Right atrium auricular region (tissue), 2 donors: Measurements from ENCODE around the gene TMEM129. TPM values are rescaled to one million over a fixed set of nuclear protein-coding genes. Genes with fewer than 3 reads are reported as not detected.
A peak's percentile ranks its signal among the peaks of the same experiment; 100 is the strongest.

Experiments used
- DNase-seq: peaks from one replicate; pipeline ENCODE4 v3.0.0-alpha.2; 2019; ENCODE audit warnings: low spot score
- H3K27ac ChIP-seq, 2 donors: fragments of 200-600 bp; sonication (generic); 1 replicate in 1 of 2; 2 replicates in 1 of 2; pipeline ENCODE4 v1.5.1; 2016 to 2019
- H3K27me3 ChIP-seq, 2 donors: fragments of 200-600 bp; sonication (generic); one replicate each; pipeline versions ENCODE4 v1.5.1 to v1.6.0; 2017 to 2019
- H3K36me3 ChIP-seq: fragments of 200-600 bp; sonication (generic); one replicate; pipeline ENCODE4 v1.5.1; 2016
- H3K4me1 ChIP-seq, 2 donors: fragments of 200-600 bp; sonication (generic); one replicate each; pipeline versions ENCODE4 v1.5.1 to v1.6.0; 2017 to 2019
- H3K4me3 ChIP-seq, 2 donors: fragments of 200-600 bp; sonication (generic); 1 replicate in 1 of 2; 2 replicates in 1 of 2; pipeline ENCODE4 v1.5.1; 2017 to 2019; ENCODE audit warnings: mild to moderate bottlenecking in 1 of 2, moderate library complexity in 1 of 2
- H3K9me3 ChIP-seq, 2 donors: fragments of 200-600 bp; sonication (generic); one replicate each; pipeline ENCODE4 v1.5.1; 2019
- total RNA-seq, 2 donors: library from RNA; depleted of rRNA; stranded (reverse); fragments of >200 nt; gene quantifications; one replicate each; pipeline ENCODE4 v1.1.0, GENCODE V29; 2016
- TF ChIP-seq, protein P1 (sequence below), 2 donors: fragments of 200-600 bp; sonication (generic); IDR thresholded peaks; one replicate each; pipeline ENCODE4 v1.5.1; 2019; ENCODE audit warnings: antibody characterized with exemption in 2 of 2

Gene TMEM129
- total RNA-seq, 2 donors from 2014 or later, result 59.0 to 75.4 TPM

DNA sequence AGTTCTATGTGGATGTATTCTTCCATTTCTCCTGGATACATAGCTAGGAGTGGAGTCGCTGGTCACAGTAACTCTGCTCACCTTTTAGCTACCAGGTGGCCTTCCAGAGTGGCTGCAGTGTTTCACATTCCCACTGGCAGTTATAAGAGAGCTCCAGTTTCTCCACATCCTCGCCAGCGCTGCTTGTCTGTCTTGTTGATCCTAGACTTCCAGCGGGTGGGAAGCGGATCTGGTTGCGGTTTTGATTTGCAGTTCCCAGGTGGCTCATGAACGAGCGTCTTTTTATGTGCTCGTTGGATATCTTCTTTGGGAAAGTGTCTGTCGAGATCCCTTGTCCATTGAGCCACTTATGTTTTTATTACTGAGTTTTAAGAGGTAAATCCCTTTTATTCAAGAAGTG, 11.8 kb upstream of the TMEM129 start:
- H3K36me3 ChIP-seq, result peaks cover 14% of the 10 kb centered on the region
- TF ChIP-seq, protein P1, sequence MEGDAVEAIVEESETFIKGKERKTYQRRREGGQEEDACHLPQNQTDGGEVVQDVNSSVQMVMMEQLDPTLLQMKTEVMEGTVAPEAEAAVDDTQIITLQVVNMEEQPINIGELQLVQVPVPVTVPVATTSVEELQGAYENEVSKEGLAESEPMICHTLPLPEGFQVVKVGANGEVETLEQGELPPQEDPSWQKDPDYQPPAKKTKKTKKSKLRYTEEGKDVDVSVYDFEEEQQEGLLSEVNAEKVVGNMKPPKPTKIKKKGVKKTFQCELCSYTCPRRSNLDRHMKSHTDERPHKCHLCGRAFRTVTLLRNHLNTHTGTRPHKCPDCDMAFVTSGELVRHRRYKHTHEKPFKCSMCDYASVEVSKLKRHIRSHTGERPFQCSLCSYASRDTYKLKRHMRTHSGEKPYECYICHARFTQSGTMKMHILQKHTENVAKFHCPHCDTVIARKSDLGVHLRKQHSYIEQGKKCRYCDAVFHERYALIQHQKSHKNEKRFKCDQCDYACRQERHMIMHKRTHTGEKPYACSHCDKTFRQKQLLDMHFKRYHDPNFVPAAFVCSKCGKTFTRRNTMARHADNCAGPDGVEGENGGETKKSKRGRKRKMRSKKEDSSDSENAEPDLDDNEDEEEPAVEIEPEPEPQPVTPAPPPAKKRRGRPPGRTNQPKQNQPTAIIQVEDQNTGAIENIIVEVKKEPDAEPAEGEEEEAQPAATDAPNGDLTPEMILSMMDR (IDR thresholded peaks at IDR 0.05), result no peak

DNA sequence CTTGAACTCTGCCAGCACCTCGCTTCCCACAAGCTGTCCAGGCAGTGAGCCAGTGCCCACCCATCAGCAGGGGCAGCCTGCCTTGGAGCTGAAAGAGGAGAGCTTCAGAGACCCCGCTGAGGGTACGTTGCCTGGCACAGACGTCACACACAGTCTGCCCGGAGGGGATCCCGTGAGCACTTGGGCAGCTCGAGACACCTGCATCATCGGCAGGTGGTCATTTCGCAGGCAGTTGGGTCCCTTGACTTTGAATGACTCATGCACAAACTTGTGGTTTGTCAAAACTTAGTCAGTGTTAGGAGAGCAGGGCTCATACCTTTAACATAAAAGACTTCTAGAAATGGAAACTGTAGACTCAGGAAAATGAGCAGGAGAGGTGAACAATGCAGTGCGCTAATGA, 10.1 kb upstream of the TMEM129 start:
- DNase-seq, result no peak
- peaks cover 6% of the 10 kb centered on the region for H3K36me3 ChIP-seq
- TF ChIP-seq, protein P1 (IDR thresholded peaks at IDR 0.05), result no peak

More for the DNA sequence above, 11.8 kb upstream of the TMEM129 start:
- Histone ChIP-seq H3K27ac (no peak overlapping the region), H3K9me3 (peaks cover 0 to under 1% of the 10 kb centered on the region in 2 donors), H3K4me1 (peaks cover 0 to 19% of the 10 kb centered on the region in 2 donors), H3K4me3 (no peak overlapping the region), H3K27me3 (no peaks in the 10 kb centered on the region)
- DNase-seq, result no peak

DNA sequence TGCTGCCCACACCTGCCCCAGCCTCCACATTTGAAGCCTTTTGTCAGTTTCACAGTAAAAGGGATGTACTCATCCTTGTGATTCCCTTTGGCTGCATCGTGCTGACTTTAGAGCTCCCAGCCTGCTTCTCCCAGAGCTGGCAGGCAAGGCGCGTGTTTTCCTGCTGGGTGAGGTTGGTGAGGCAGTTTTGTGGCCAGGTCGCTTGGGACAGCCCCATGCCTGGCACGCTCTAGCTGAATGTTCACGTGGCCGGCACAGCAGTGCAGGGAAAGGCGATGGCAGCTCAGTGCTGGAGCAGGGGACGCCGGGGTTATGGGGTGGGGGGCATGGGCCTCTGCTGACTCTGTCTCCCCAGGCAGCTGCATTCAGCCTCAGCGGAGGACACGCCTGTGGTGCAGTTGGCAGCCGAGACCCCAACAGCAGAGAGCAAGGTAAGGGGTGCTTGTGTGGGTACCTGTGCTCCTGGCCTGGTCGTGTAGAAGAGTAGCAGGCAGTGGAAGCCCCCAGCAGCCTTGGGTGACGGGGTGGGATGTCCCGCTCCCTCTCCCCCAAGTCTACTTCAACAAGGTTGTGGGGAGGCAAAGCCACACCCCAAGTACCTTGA, 9.5 kb upstream of the TMEM129 start:
- Histone ChIP-seq H3K9me3 (no peaks in the 10 kb centered on the region), H3K4me3 (no peak overlapping the region), H3K4me1 (peaks cover 0 to 39% of the 10 kb centered on the region in 2 donors), H3K27me3 (no peaks in the 10 kb centered on the region), H3K36me3 (peaks cover 6% of the 10 kb centered on the region), H3K27ac (no peak overlapping the region)
- TF ChIP-seq, protein P1 (IDR thresholded peaks at IDR 0.05), result no peak
- DNase-seq, result no peak

More for the DNA sequence above, 10.1 kb upstream of the TMEM129 start:
- Histone ChIP-seq H3K4me3 (no peak overlapping the region), H3K9me3 (no peaks in the 10 kb centered on the region), H3K4me1 (peaks cover 0 to 35% of the 10 kb centered on the region in 2 donors), H3K27me3 (no peaks in the 10 kb centered on the region), H3K27ac (no peak overlapping the region)

DNA sequence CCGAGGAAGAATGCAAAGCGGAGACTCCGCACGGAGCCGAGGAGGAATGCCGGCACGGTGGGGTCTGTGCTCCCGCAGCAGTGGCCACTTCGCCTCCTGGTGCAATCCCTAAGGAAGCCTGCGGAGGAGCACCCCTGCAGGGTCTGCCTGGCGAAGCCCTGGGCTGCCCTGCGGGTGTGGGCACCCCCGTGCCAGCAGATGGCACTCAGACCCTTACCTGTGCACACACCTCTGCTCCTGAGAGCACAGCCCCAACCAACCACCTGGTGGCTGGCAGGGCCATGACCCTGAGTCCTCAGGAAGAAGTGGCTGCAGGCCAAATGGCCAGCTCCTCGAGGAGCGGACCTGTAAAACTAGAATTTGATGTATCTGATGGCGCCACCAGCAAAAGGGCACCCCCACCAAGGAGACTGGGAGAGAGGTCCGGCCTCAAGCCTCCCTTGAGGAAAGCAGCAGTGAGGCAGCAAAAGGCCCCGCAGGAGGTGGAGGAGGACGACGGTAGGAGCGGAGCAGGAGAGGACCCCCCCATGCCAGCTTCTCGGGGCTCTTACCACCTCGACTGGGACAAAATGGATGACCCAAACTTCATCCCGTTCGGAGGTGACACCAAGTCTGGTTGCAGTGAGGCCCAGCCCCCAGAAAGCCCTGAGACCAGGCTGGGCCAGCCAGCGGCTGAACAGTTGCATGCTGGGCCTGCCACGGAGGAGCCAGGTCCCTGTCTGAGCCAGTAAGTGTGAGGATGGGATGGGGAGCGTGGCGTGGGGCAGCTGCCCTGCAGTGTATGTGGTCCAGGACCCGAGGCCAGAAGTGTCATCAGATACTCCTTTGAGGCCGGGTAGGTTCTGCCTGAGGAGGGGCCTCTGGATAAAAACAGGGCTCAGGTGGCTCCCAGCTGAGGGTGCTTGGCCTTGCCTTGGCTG, 7.2 kb upstream of the TMEM129 start:
- peaks cover 6% of the 10 kb centered on the region for H3K36me3 ChIP-seq
- no peaks in the 10 kb centered on the region for H3K9me3 ChIP-seq
- TF ChIP-seq, protein P1 (IDR thresholded peaks at IDR 0.05), result no peak
- no peak for DNase-seq
- H3K27ac ChIP-seq, result peak overlapping the region; percentile 34 to 62
- H3K27me3 ChIP-seq, result no peaks in the 10 kb centered on the region
- peaks cover 0 to 39% of the 10 kb centered on the region in 2 donors for H3K4me1 ChIP-seq
- H3K4me3 ChIP-seq, result peak overlapping the region in 1 of 2 donors; percentile 27

DNA sequence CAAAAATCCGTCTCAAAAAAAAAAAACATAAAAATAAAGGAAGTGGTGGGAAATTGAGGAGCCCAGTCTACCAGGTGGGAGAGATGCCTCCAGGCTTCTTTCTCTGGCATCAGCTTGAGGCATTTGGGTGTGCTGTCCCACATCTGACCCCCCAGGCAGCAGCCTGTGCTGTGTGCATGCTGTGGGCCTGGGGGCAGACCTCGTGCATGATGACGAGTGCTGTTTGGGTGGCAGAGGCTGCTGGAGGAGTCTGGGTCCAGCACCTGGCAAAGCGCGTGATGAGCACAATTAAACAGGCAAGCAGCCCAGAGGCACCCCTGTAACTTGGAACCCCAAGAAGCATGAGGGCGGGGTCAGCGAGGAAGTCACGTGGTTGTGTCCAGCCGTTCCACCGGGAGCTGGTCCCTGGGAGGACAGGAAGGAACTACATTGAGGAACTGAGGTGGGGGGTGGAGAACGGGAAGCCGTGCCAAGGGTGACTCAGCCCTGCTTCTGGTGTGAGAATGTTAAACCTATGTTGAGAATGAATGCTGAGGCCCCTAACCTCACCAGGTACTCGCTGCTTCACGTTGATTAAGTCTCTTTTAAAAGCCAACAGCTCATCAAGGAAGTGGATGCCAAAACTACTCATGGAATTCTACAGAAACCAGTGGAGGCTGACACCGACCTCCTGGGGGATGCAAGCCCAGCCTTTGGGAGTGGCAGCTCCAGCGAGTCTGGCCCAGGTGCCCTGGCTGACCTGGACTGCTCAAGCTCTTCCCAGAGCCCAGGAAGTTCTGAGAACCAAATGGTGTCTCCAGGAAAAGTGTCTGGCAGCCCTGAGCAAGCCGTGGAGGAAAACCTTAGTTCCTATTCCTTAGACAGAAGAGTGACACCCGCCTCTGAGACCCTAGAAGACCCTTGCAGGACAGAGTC, 6.3 kb upstream of the TMEM129 start:
- peak overlapping the region; percentile 34 to 62 for H3K27ac ChIP-seq
- H3K27me3 ChIP-seq, result no peaks in the 10 kb centered on the region
- peaks cover 0 to 42% of the 10 kb centered on the region in 2 donors for H3K4me1 ChIP-seq
- peak; percentile 82 for DNase-seq
- H3K9me3 ChIP-seq, result no peaks in the 10 kb centered on the region
- peak overlapping the region in 1 of 2 donors; percentile 27 for H3K4me3 ChIP-seq
- TF ChIP-seq, protein P1 (IDR thresholded peaks at IDR 0.05), result no peak
- peaks cover 2% of the 10 kb centered on the region for H3K36me3 ChIP-seq
